Mucosa of descending colon (tissue), 3 donors: ENCODE measurements around the gene TDRD9. TPM values are rescaled to one million over a fixed set of nuclear protein-coding genes. Genes with fewer than 3 reads are reported as not detected.

Source experiments
- ATAC-seq: fragments of 200-7000 bp; cut with Tn5 transposase; one replicate; pipeline ENCODE4 v1.9.1; 2020; ENCODE audit warnings: mild to moderate bottlenecking, moderate library complexity
- DNase-seq, 3 donors: peaks; one replicate each; pipeline ENCODE4 v3.0.0-alpha.2; 2020
- H3K36me3 ChIP-seq: fragments of 200-600 bp; one replicate; pipeline ENCODE4 v1.8.0; 2021; ENCODE audit warnings: low read depth, mild to moderate bottlenecking
- H3K4me1 ChIP-seq: fragments of 200-600 bp; one replicate; pipeline ENCODE4 v1.8.0; 2021; ENCODE audit warnings: low read depth, mild to moderate bottlenecking
- H3K4me3 ChIP-seq: fragments of 200-600 bp; one replicate; pipeline ENCODE4 v1.8.0; 2021; ENCODE audit warnings: mild to moderate bottlenecking
- H3K9me3 ChIP-seq: fragments of 200-600 bp; one replicate; pipeline ENCODE4 v1.8.0; 2021; ENCODE audit warnings: mild to moderate bottlenecking
- CTCF ChIP-seq: fragments of 200-600 bp; IDR thresholded peaks from one replicate; pipeline ENCODE4 v1.8.0; 2022; ENCODE audit warnings: antibody characterized with exemption, mild to moderate bottlenecking
- intact Hi-C, 2 donors: fragments of 100-400 bp; cut with DNase I in 1 of 2; cut with micrococcal nuclease in 1 of 2; formaldehyde crosslinking; loops; one replicate each; pipeline versions ENCODE4 v1.11.0 to v1.11.1; 2022; cut with DNase I, micrococcal nuclease
- total RNA-seq, 3 donors: library from RNA; stranded (reverse); fragmentation: NEBNext Ultra II Directional in 2 of 3; extraction: Animal tissue kit (Norgen Biotek cat#: 25700) in 2 of 3; gene quantifications; one replicate each; pipeline versions ENCODE4 v1.2.1 to v1.2.4, GENCODE V29; 2021 to 2023
- donor health status: DM: no; HTN: no; CAD: no; lungs with moderate emphysema.
- donor health status: DM: no; HTN: no; CAD: no.
- donor health status: DM: no; HTN: yes; CAD: no.

The TDRD9 gene
- total RNA-seq, 3 donors from 2014 or later: 0.39 to 0.98 (median 0.63) TPM

- no peaks in the 10 kb centered on the region for H3K36me3 ChIP-seq
- H3K4me1 ChIP-seq: peaks cover 10% of the 10 kb centered on the region
- TF ChIP-seq CTCF: no peak
- no peaks in the 10 kb centered on the region for H3K9me3 ChIP-seq
- H3K4me3 ChIP-seq: no peak overlapping the region
- DNase-seq (no peak), ATAC-seq (no peak)
- intact Hi-C loops: no loop called here
These were observed 4.4 kb upstream of the TDRD9 start for GRCh38 chr14:103923863-103924262.

- DNase-seq: no peak
- Histone ChIP-seq H3K4me3 (no peak overlapping the region), H3K9me3 (no peaks in the 10 kb centered on the region), H3K36me3 (no peaks in the 10 kb centered on the region), H3K4me1 (peaks cover 3% of the 10 kb centered on the region)
- no peak for TF ChIP-seq CTCF
- intact Hi-C loops: no loop called here
- ATAC-seq: no peak
These were observed 2.9 kb upstream of the TDRD9 start for GRCh38 chr14:103925316-103925715.

DNA sequence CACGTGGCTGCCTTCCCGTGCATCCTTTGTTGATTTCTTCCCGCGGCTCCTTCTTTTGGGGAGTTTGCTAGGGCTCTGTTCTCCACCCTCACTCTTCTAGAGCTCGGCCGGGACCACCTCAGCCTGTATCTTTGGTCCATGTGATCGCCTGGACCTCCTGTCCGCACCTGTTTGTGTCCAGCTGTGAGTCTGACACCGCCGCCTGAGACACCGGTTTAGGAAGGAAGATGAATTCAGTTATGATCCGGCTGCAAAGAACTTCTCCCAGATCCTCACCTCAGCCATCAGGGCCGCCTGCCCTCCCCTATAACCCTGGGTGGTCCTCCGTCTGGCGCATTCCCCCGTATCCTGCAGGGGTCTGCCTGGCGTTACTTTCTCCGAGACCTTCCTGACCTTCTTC, 690 bp upstream of the TDRD9 start:
- Histone ChIP-seq H3K4me3 (no peak overlapping the region), H3K36me3 (no peaks in the 10 kb centered on the region), H3K9me3 (no peaks in the 10 kb centered on the region), H3K4me1 (no peaks in the 10 kb centered on the region)
- ATAC-seq: no peak
- intact Hi-C loops: no loop called here
- no peak for TF ChIP-seq CTCF
- DNase-seq: no peak

- no peak for TF ChIP-seq CTCF
- no peak overlapping the region for H3K4me3 ChIP-seq
- H3K4me1 ChIP-seq: no peaks in the 10 kb centered on the region
- no peaks in the 10 kb centered on the region for H3K9me3 ChIP-seq
- H3K36me3 ChIP-seq: no peaks in the 10 kb centered on the region
- ATAC-seq: no peak
- no peak for DNase-seq
- intact Hi-C loops: no loop called here
These were observed 1.9 kb downstream of the TDRD9 start for GRCh38 chr14:103930051-103930604.

DNA sequence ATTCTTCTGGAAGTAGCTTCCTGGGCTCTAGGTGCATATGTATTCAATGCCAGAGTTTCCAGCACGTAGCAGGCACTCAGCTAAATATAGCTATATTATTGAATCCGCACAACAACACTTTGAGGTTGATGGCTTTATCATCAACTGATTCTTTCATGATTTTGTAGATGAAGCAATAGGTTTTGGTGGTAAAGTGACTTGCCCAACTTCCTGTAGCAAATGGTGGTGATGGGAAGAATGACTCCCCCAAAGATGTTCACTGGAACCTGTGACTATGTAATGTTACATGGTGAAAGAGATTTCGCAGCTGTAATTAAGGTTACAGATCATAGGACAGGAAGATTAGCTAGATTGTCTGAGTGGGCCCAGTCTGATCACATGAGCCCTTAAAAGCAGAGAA, 3.2 kb downstream of the TDRD9 start:
- DNase-seq (no peak), ATAC-seq (no peak)

More for the DNA sequence above, 3.2 kb downstream of the TDRD9 start:
- TF ChIP-seq CTCF: no peak
- intact Hi-C loops: no loop called here
- no peak overlapping the region for H3K4me3 ChIP-seq
- H3K36me3 ChIP-seq: no peaks in the 10 kb centered on the region
- H3K9me3 ChIP-seq: no peaks in the 10 kb centered on the region
- H3K4me1 ChIP-seq: no peaks in the 10 kb centered on the region
